HepG2 (cell line): ENCODE measurements around the gene COQ9. TPM values are rescaled to one million over a fixed set of nuclear protein-coding genes. Genes with fewer than 3 reads are reported as not detected.
A peak's percentile ranks its signal among the peaks of the same experiment; 100 is the strongest.

Experiments used
- ATAC-seq: fragments of 200-7000 bp; cut with Tn5 transposase; 3 replicates; pipeline ENCODE4 v1.9.1; 2020; ENCODE audit warnings: mild to moderate bottlenecking, moderate library complexity
- BruUV-seq: library from RNA; stranded (reverse); fragments of 400-500 nt; replicated peaks from 2 replicates; lab custom pipeline; 2021; lab: Mats Ljungman, UMichigan
- CTCF ChIA-PET: fragments of 300-600 bp; formaldehyde crosslinking; extraction: SDS; loops from one replicate; lab custom pipeline; 2021; ENCODE audit warnings: low total read pairs, inconsistent platforms, low intra/inter-chr PET ratio; lab: Yijun Ruan, JAX
- POLR2A ChIA-PET: fragments of 350-600 bp; sonication (Branson Sonifier 250); formaldehyde crosslinking; loops from one replicate; lab custom pipeline; 2020; ENCODE audit warnings: antibody characterized with exemption, inconsistent platforms; lab: Yijun Ruan, JAX
- DNase-seq: peaks from one replicate; pipeline ENCODE4 v3.0.0-alpha.2; 2015; ENCODE audit warnings: low spot score
- FAIRE-seq: peaks from 3 replicates; lab custom pipeline; 2011; peaks lifted over from hg19 to GRCh38; lab: Jason Lieb, UNC
- H2AFZ ChIP-seq: one replicate; pipeline ENCODE4 v1.6.1; 2011; ENCODE audit warnings: low read length, inconsistent platforms
- H3K27ac ChIP-seq: fragments of 300-600 bp; 3 replicates; pipeline ENCODE4 v1.8.0; 2011; ENCODE audit warnings: mixed run types, mild to moderate bottlenecking, mixed read lengths, low read length, inconsistent platforms; ENCODE audit not compliant: insufficient read depth; ENCODE audit errors: extremely low read length
- H3K27me3 ChIP-seq, 2 experiments: fragments of 200-600 bp in 1 of 2; 2 replicates in 1 of 2; 3 replicates in 1 of 2; pipeline versions ENCODE4 v1.6.0 to v1.8.0; 2011; ENCODE audit warnings: low read length in 2 of 2, mild to moderate bottlenecking in 2 of 2, moderate library complexity in 2 of 2, inconsistent platforms in 1 of 2; ENCODE audit not compliant: insufficient read depth in 2 of 2, control insufficient read depth in 1 of 2
- H3K36me3 ChIP-seq, 2 experiments: fragments of 200-600 bp in 1 of 2; replicated peaks in 1 of 2; 2 replicates in 1 of 2; 3 replicates in 1 of 2; pipeline versions ENCODE4 v1.5.1 to v1.8.0; 2011; ENCODE audit warnings: low read length in 2 of 2, inconsistent platforms in 1 of 2; ENCODE audit not compliant: insufficient read depth in 2 of 2, control insufficient read depth in 1 of 2
- H3K4me1 ChIP-seq: 2 replicates; pipeline ENCODE4 v1.5.1; 2012; ENCODE audit warnings: low read length, inconsistent platforms; ENCODE audit not compliant: insufficient read depth
- H3K4me2 ChIP-seq: 2 replicates; pipeline ENCODE4 v1.6.0; 2011; ENCODE audit warnings: low read depth, low read length, inconsistent platforms
- H3K4me3 ChIP-seq, 3 experiments: fragments of 200-600 bp in 1 of 3; sonication (generic), shearing (Covaris generic) in 1 of 3; replicated peaks in 1 of 3; 2 replicates each; pipeline ENCODE4 v1.5.1; 2011 to 2016; ENCODE audit warnings: low read length in 3 of 3, inconsistent platforms in 2 of 3, low read depth in 2 of 3, mild to moderate bottlenecking in 2 of 3, control low read depth in 1 of 3, mixed read lengths in 1 of 3; ENCODE audit not compliant: insufficient read depth in 1 of 3
- H3K79me2 ChIP-seq: one replicate; pipeline ENCODE4 v1.6.1; 2011; ENCODE audit warnings: low read length, inconsistent platforms; ENCODE audit not compliant: insufficient read depth
- H3K9ac ChIP-seq: 2 replicates; pipeline ENCODE4 v1.6.0; 2011; ENCODE audit warnings: mild to moderate bottlenecking, low read depth, low read length, inconsistent platforms; ENCODE audit not compliant: insufficient read depth
- H3K9me3 ChIP-seq: 2 replicates; pipeline ENCODE4 v1.5.1; 2012; ENCODE audit warnings: mild to moderate bottlenecking, low read length
- H4K20me1 ChIP-seq: 2 replicates; pipeline ENCODE4 v1.6.0; 2011; ENCODE audit warnings: inconsistent platforms, mild to moderate bottlenecking, low read length, moderate library complexity; ENCODE audit not compliant: insufficient read depth
- FOXA1 ChIP-seq, 2 experiments: fragments of 450-650 bp in 1 of 2; sonication (generic) in 1 of 2; formaldehyde crosslinking in 1 of 2; IDR thresholded peaks; 2 replicates each; pipeline versions ENCODE4 v1.4.0 to v1.6.1; 2016 to 2020; ENCODE audit warnings: missing genetic modification reagents in 1 of 2
- GZF1 ChIP-seq: sonication (generic); formaldehyde crosslinking; IDR thresholded peaks from 2 replicates; pipeline ENCODE4 v1.5.1; 2020; ENCODE audit warnings: mild to moderate bottlenecking, missing genetic modification reagents
- HES4 ChIP-seq: sonication (generic); formaldehyde crosslinking; IDR thresholded peaks from 2 replicates; pipeline ENCODE4 v1.9.0; 2021; ENCODE audit warnings: mild to moderate bottlenecking, missing genetic modification reagents, borderline replicate concordance
- NFRKB ChIP-seq: fragments of 450-650 bp; IDR thresholded peaks from 2 replicates; pipeline ENCODE4 v1.6.1; 2017
- NR3C1 ChIP-seq: sonication (generic); formaldehyde crosslinking; IDR thresholded peaks from 2 replicates; pipeline ENCODE4 v1.4.0; 2020; ENCODE audit warnings: missing genetic modification reagents
- SOX6 ChIP-seq, 2 experiments: fragments of 450-650 bp in 1 of 2; sonication (generic) in 1 of 2; formaldehyde crosslinking in 1 of 2; IDR thresholded peaks; 2 replicates each; pipeline versions ENCODE4 v1.4.0 to v1.6.1; 2017 to 2020; ENCODE audit warnings: antibody characterized with exemption in 1 of 2, mild to moderate bottlenecking in 1 of 2, missing genetic modification reagents in 1 of 2
- ZNF234 ChIP-seq: sonication (generic); formaldehyde crosslinking; conservative IDR thresholded peaks from 2 replicates; pipeline ENCODE4 v1.5.1; 2020; ENCODE audit warnings: mild to moderate bottlenecking, missing genetic modification reagents
- ZNF282 ChIP-seq: fragments of 450-650 bp; IDR thresholded peaks from 2 replicates; pipeline ENCODE4 v1.6.1; 2018; ENCODE audit not compliant: partially characterized antibody
- ZNF441 ChIP-seq: sonication (generic); formaldehyde crosslinking; IDR thresholded peaks from 2 replicates; pipeline ENCODE4 v1.7.0; 2021; ENCODE audit warnings: missing genetic modification reagents, borderline replicate concordance
- ZNF841 ChIP-seq: sonication (generic); formaldehyde crosslinking; IDR thresholded peaks from 2 replicates; pipeline ENCODE4 v1.8.1; 2023; ENCODE audit warnings: missing genetic modification reagents, borderline replicate concordance
- WGBS: methylation state at CpG from one replicate; pipeline ENCODE4 v1.1.6; 2017; ENCODE audit warnings: low lambda C conversion rate; 5-methylcytosine and 5-hydroxymethylcytosine counted together
- in situ Hi-C: cut with HindIII; loops from 2 replicates; pipeline ENCODE4 v1.10.0; 2017; ENCODE audit warnings: low pct_unique_long_range_greater_than_20kb; ENCODE audit not compliant: extremely low pct_ligation_motif_present
- intact Hi-C: fragments of 100-400 bp; cut with micrococcal nuclease; formaldehyde crosslinking; loops from one replicate; pipeline ENCODE4 v1.10.0; 2022; ENCODE audit not compliant: unreplicated experiment
- polyA plus RNA-seq, 8 experiments: library from polyadenylated mRNA; depleted of rRNA in 3 of 8; stranded (reverse) in 7 of 8; unstranded in 1 of 8; fragments of >200 nt; fragmentation: Illumina TruSeq in 4 of 8; extraction: Trizol in 4 of 8; gene quantifications; 2 replicates each; pipeline versions ENCODE4 v1.2.1 to v1.2.3, GENCODE V29; 2011 to 2016; ENCODE audit warnings: low read depth in 4 of 8, missing spikeins in 1 of 8, mixed read lengths in 1 of 8; ENCODE audit not compliant: insufficient read depth in 1 of 8
- total RNA-seq, 5 experiments: library from RNA; depleted of rRNA; stranded (reverse); fragments of >200 nt; fragmentation: Illumina TruSeq; extraction: Trizol; gene quantifications; 2 replicates each; pipeline ENCODE4 v1.2.3, GENCODE V29; 2016; ENCODE audit warnings: low read depth in 1 of 5
- TF ChIP-seq, protein P1 (sequence below): sonication (generic); formaldehyde crosslinking; IDR thresholded peaks from 2 replicates; pipeline ENCODE4 v1.9.0; 2021; ENCODE audit warnings: missing genetic modification reagents, borderline replicate concordance
- TF ChIP-seq, protein P2 (sequence below): sonication (generic); formaldehyde crosslinking; IDR thresholded peaks from 2 replicates; pipeline ENCODE4 v1.4.0; 2020; ENCODE audit warnings: missing genetic modification reagents, mild to moderate bottlenecking, borderline replicate concordance

COQ9 gene
- total and polyA plus RNA-seq, 2 of the 13 experiments (the other 11 are each of a cell fraction or from before 2014, with no cell fraction given) = 57.5 to 108 TPM

DNA sequence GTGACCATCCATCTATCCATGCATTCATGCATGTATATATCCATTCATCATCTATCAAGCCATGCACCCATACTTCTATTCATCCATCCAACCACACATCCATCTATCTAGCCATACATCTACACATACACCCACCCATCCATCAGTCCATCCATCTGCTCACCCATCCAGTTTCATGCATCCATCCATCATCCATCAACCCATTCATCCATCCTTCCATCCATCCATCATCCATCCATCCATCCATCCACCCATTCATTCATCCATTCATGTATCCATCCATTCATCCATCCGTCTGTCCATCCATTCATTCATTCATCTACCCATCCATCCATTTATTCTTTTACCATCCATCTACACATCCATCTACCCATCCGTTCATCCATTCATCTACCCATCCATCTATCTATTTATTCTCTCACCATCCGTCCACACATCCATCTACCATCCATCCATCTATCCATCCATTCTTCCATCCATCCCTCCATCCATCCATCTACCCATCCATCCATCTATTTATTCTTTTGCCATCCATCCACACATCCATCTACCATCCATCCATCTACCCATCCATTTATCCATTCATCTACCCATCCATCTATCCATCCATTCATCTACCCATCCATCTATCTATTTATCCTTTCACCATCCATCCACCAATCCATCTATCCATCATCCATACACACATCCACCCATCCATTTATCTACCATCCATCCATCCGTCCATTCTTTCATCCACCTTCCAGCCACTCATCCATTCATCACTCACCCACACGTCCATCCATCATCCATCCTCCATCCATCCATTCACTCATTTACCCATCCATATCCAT is 39.5 kb upstream of the COQ9 start:
- POLR2A ChIA-PET = no interaction called here
- H4K20me1 ChIP-seq = no peaks in the 10 kb centered on the region
- 36% methylated on average over 5 of the region's 5 CpGs for WGBS
- no peaks in the 10 kb centered on the region for H3K79me2 ChIP-seq
- H3K36me3 ChIP-seq = no peaks in the 10 kb centered on the region
- BruUV-seq = no TSS peak
- H3K4me1 ChIP-seq = peaks cover 25% of the 10 kb centered on the region; the same call in 1 of the 2 replicates
- intact Hi-C loops = no loop called here
- H3K27ac ChIP-seq = no peak overlapping the region
- peak; percentile 45 for TF ChIP-seq ZNF282
- no peak for TF ChIP-seq HES4 (CRISPR knock-in tag)
- TF ChIP-seq ZNF441 (CRISPR knock-in tag) = no peak
- TF ChIP-seq FOXA1 (IDR thresholded peaks at IDR 0.05) = peak; percentile 15; the same call in 1 of the 2 replicates
- TF ChIP-seq FOXA1 (CRISPR knock-in tag; IDR thresholded peaks at IDR 0.05) = no peak
- no peak for TF ChIP-seq ZNF234 (CRISPR knock-in tag)
- TF ChIP-seq, protein P1, sequence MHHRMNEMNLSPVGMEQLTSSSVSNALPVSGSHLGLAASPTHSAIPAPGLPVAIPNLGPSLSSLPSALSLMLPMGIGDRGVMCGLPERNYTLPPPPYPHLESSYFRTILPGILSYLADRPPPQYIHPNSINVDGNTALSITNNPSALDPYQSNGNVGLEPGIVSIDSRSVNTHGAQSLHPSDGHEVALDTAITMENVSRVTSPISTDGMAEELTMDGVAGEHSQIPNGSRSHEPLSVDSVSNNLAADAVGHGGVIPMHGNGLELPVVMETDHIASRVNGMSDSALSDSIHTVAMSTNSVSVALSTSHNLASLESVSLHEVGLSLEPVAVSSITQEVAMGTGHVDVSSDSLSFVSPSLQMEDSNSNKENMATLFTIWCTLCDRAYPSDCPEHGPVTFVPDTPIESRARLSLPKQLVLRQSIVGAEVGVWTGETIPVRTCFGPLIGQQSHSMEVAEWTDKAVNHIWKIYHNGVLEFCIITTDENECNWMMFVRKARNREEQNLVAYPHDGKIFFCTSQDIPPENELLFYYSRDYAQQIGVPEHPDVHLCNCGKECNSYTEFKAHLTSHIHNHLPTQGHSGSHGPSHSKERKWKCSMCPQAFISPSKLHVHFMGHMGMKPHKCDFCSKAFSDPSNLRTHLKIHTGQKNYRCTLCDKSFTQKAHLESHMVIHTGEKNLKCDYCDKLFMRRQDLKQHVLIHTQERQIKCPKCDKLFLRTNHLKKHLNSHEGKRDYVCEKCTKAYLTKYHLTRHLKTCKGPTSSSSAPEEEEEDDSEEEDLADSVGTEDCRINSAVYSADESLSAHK (CRISPR knock-in tag) = no peak
- TF ChIP-seq, protein P2, sequence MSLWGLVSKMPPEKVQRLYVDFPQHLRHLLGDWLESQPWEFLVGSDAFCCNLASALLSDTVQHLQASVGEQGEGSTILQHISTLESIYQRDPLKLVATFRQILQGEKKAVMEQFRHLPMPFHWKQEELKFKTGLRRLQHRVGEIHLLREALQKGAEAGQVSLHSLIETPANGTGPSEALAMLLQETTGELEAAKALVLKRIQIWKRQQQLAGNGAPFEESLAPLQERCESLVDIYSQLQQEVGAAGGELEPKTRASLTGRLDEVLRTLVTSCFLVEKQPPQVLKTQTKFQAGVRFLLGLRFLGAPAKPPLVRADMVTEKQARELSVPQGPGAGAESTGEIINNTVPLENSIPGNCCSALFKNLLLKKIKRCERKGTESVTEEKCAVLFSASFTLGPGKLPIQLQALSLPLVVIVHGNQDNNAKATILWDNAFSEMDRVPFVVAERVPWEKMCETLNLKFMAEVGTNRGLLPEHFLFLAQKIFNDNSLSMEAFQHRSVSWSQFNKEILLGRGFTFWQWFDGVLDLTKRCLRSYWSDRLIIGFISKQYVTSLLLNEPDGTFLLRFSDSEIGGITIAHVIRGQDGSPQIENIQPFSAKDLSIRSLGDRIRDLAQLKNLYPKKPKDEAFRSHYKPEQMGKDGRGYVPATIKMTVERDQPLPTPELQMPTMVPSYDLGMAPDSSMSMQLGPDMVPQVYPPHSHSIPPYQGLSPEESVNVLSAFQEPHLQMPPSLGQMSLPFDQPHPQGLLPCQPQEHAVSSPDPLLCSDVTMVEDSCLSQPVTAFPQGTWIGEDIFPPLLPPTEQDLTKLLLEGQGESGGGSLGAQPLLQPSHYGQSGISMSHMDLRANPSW = no peak
- no peak for TF ChIP-seq ZNF841 (CRISPR knock-in tag)
- 0 out of 2 replicates have a peak, but pooled peaks have one; percentile 22 for TF ChIP-seq NFRKB
- TF ChIP-seq NR3C1 (CRISPR knock-in tag) = no peak
- TF ChIP-seq GZF1 (CRISPR knock-in tag) = no peak
- peak; percentile 13; the same call in 1 of the 2 replicates for TF ChIP-seq SOX6 (IDR thresholded peaks at IDR 0.05)
- TF ChIP-seq SOX6 (CRISPR knock-in tag; IDR thresholded peaks at IDR 0.05) = no peak
- no peak overlapping the region for H3K9ac ChIP-seq
- no peak overlapping the region for H3K4me3 ChIP-seq
- CTCF ChIA-PET = interaction anchor here (1.2 kb wide), 1 partner anchor 10 kb away, joined by 3 read pairs; no protein-coding TSS in a partner anchor
- DNase-seq (no peak), FAIRE-seq (no peak), ATAC-seq (no peak)
- H3K4me2 ChIP-seq = no peak overlapping the region
- no peak overlapping the region for H2AFZ ChIP-seq
- H3K27me3 ChIP-seq = peaks cover 5 to 36% of the 10 kb centered on the region in 2 experiments; a peak in 4 of 5 replicates
- in situ Hi-C loops = no loop called here
- H3K9me3 ChIP-seq = no peaks in the 10 kb centered on the region
